NCI-H345 treated with DMSO at 0.1 percent for 48 hours (cell line): Measurements from ENCODE around the gene TMEM60.
"Not testable (repeated sequence)": the region's sequence is repeated elsewhere in the genome, so short reads cannot be mapped to it uniquely, and the experiment has no call there.

ENCODE experiments used
- DNase-seq: peaks from one replicate; lab custom pipeline; 2025; ENCODE audit not compliant: unreplicated experiment; lab: John Stamatoyannopoulos, UW

The TMEM60 gene

DNA sequence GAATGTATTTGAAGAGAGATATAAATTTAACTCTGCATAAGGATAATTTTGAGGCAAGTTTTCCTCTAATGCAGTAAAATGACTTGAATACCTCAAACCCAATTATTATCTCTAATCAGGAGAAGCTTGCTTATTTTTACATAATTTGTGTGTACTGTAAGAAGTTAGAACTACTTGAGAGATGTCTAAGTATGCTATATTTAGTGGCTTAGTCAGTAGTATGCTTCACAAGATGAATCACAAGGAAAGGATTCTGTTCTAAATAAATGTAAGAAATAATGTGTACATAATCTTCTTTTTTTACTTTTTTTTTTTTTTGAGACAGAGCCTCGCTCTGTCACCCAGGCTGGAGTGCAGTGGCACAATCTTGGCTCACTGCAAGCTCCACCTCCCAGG lies 14.1 kb upstream of the TMEM60 start:
- no peak for DNase-seq

DNA sequence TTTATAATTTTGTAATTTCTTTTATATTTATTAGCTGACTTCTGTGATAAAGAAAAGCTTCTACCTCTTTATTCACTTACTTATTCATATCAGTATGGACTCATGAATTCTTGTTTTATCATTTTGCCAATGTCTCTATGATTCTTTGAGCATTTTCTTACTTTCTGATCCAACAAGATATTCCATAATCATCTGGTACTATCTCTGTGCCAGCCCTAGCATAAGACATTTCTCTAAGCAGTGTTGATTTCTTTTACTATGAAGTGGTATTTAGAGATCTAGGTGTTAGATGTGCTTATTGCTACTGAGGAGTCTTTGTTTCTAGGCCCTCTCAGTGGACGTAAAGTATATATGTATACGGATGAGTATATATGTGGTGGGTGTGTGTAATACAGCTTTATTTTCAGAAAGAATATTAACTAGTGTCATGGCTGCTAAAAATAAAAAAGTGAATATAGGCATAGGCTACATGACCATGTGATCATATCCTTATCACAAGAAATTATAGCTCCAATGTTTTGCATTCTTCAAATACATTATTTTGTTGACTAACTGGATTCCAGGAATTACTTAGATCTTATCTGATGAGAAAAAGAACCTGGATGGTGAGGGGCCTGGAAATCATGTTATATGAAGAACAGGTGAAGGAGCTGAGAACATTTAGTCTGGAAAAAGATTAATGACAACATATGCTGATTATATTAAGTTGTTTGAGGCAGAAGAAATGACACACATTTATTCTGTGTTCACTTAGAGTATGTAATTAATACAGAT lies 13.5 kb upstream of the TMEM60 start:
- DNase-seq, result no peak

DNA sequence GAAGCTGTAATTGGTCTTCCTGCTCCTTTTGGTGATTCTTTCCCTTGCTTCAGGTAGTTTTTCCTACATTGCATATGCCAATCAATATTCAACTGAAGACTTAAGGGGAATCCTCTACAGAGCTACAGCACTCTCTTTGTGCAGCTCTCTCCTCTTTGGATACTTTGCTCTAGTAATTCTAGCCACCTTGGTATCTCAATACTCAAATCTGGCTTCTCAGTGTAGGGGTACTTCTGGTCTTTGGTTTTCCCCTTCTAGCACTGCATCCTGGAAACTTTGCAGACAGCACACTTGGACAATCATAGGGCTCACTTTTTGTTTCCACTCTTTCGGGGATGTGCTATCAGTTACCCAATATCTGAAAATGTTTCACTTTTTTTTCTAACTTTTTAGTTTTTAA lies 10.3 kb upstream of the TMEM60 start:
- DNase-seq, result no peak

DNA sequence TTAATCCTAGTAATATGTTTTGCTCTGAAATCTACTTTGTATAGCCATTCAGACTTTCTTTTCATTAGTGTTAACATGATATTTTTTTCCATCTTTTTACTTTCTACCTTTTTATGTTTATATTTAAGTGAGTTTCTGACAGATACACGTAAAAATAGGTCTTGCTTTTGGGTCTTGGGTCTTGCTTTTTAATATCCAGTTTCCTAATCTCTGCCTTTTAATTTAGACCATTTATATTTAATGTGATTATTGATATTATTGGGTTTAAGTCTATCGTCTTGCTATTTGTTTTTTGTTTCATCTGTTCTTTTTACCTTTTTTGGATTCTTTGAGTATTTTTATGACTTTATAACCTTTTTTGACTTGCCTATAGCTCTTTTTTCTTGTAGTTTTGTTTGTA lies 8.2 kb upstream of the TMEM60 start:
- DNase-seq, result no peak

DNA sequence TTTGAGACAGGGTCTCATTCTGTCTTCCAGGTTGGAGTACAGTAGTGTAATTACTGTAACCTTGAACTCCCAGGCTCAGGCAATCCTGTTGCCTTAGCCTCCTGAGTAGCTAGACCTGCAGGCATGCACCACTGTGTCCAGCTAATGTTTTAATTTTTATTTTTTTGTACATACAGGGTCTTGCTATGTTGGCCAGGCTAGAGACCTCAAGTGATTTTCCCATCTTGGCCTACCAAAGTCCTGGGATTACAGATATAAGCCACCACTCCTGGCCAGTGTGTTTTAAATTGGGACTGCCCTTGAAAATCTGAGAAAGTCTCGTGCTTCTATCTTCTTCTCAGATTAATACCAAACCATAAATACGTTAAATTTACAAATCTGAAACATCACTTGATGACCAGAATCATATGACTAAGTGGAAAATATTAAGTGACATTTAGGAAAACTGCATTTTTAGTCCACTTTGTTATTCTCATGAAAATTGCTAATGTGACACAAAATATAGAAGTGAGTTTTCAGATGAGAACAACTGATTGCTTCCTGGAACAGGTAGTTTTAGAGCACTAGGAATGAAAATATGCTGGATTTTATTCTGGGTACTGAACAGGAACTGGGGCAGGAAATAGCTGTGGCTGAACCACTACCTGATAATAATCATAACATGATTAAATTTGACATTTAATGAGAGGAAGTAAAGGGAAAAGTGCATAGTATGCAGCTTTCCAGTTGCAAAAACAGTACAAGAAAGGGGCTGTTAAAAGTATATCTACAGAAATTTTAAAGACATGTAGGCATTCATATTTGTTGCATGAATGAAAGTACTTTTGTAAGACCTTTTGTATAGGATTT lies 4.5 kb upstream of the TMEM60 start:
- DNase-seq, result no peak

DNA sequence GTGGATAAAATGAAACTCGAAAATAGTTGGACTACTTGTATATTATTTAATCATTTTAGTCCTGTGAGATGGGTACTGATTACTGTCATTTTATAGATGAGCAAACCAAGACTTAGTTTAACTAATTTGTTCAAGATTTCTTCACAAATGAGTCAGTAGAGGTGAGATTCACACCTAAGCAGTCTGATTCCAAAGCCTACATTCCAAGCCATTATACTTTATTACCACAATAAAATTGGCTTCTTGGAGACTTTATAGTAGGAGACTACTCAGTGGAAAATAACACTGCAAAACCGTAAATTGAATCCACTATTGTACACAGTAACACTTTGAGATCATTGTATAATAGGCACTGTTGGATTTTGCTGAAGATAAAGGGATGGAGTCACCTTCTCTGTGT lies 2.5 kb upstream of the TMEM60 start:
- no peak for DNase-seq

DNA sequence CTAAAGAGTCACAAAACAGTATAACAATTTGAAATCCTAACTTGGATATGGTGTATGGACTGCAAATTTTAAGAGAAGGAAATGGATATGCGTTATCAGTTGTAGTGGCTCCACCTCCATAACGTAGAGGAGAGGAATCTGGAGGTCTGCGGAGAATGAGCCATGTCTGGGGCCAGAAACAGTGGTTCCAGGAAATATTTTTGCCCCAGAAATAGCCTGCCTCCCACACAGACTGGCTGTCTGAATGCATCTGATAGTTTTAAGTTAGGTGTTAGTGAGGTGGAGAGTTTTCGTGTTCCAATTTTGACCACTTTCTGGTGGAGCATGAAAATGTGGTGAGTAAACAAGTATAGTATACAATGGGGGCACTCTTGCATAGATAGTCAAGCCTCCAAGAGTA lies 1.9 kb upstream of the TMEM60 start:
- no peak for DNase-seq

DNA sequence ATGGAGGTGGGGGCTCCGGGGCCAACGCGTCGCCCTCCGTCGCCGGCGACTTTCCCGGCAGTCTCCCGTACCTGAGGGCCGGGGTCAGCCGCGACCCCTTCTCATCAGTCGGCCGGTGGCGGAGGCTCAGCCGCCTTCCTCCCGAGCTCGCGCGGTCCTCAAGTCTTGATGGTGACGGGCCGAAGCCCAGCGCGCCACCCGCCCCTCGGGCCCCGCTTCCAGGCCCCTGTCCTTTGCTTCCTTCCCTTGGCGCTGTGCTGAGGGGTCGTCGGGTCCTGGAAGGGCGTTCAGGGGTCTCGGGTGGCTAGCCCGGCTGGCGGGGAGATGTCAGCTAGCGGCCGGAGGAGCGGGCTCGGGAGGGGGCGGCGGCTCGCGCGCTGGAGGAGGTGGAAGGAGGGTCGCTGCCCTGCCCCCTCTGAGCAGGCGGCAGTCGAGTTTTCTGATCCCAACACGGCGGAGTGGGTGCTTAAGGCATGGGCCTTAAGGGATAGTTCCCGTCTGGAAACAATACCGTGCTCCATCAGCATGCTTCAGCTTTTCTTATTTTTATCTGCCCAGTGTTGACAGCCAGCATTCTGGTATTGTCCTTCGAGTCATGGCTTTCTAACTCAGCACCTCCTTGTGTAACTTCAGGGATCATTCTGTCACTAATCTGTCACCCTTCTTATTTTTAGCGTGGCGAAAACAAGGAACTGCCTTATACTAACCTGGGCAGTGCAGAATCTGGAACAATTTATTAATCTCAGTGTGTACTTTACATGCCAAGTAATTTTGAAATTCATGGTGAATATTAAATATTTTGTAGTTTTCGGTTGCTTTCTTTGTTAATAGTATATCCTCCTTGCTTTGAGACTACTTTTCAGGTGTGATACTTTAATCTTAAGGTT lies 1.1 kb upstream of the TMEM60 start:
- no peak for DNase-seq

DNA sequence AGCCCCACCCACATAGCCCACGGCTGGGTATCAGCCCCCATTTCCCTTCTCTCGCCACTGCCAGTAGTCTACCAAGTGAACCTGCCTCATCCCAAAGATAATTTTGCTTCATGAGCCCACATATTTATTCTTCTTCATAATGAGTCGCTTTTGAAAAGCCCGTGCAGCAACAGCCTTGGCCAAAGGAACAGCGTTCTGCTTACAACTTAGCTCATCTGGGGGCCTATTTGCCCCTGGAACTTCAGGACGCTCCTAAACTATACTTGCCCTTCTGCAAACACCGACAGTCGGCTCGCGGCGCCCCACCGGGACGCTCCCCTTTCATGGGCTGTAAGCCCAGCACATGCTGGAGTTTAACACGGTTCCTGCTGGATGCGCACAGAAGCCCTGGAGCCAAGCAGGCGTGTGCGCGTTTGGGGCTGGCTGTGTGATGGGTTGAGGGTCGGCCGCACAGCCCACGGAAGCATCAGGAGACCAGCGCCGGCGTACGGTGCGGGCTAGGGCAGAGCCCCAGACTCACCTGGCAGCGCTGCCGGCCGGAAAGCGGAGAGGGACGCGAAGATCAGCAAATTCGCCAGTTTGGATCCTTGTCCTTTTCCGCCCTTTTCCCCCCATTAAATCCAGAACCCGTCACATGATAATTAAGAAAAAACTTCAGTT lies 370 bp downstream of the TMEM60 start:
- DNase-seq, result no peak

DNA sequence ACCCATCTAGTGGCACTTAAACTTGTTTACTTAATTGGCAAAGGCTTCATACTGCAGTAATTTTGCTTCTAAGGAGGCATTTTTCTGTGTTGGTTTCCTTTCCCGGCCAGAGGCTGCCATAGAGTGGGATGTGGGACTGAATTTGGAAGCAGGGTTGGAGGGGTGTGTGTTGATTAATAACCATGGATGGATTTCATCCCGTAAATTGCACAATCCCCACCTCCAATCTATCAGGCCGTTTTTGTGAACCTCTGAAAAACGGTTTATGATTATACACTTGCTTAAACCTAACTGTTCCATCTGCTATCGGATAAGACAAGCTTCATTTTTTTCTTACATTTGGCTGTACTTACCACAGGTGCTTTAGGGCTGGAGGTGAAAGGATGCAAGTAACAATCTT lies 1.3 kb downstream of the TMEM60 start:
- no peak for DNase-seq

DNA sequence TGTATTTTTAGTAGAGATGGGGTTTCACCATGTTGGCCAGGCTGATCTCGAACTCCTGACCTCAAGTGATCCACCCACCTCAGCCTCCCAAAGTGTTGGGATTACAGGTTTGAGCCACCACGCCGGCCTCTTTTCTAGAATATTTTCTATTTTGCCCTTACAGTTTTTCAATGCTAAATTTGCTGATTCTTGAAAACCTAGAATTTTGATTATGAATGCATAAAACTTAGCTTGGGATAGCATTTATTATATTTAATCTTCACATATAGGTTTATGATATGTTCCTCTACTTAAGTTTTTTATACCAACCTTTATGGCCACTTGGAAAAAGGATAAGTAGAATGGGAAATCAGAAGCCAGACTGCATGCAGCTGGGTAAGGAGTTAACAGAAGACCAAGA lies 2.1 kb downstream of the TMEM60 start:
- DNase-seq, result no peak

DNA sequence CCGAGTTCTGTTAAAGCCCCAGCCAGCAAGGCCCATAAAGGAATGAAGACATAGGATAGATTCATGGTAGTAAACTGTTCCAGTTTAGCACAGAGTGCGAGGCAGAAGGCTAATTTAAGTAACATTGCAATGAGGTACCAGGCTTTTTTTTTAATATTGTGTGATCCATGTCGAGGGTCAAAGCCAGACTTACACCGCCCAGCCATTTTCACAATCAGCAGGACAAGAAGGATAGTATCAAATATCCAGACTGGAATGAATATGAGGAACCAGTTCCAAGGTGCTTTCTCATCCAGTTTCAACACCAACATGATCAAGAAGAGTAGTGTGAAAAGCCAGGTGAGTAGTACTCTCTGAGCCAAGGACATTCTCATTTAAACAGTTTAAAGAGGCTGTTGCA lies 4.2 kb downstream of the TMEM60 start:
- no peak for DNase-seq

DNA sequence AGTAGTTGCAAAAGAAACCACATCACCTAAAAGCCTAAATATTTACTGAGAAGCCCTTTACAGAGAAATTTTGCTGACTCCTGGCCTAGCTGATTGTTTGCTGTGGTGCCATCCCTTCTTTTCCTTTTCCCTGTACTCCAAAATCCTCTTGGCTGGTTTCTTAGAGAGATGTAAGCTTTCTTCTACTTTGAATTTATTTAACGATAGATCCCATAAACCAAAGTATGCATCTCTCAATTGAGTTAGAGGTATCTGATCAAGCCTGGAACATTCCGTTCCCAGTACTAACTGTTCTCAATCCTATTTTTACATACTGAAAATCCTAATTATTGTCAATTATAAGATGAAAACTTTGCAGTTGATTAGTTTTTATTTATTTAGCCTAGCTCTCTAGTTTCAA lies 6.3 kb downstream of the TMEM60 start:
- no peak for DNase-seq

DNA sequence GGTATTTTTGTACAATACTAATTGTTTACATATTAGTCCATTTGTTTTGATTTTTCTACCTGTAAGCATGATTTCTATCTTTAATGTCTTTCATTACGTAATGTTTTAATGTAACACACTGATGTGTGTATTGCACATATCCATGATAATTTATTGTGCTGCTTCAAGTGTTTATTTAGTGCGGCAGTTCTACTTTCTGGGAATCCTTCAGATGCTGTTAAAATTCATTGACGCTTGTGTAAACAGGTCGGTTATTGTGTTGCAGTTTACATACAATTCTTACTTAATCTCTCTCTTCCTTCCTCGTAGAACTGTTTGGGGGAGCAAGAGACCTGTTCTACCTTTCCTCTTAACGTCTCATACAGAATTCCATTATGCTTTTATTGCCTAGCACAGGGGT lies 6.9 kb downstream of the TMEM60 start:
- DNase-seq, result peak; percentile 36

DNA sequence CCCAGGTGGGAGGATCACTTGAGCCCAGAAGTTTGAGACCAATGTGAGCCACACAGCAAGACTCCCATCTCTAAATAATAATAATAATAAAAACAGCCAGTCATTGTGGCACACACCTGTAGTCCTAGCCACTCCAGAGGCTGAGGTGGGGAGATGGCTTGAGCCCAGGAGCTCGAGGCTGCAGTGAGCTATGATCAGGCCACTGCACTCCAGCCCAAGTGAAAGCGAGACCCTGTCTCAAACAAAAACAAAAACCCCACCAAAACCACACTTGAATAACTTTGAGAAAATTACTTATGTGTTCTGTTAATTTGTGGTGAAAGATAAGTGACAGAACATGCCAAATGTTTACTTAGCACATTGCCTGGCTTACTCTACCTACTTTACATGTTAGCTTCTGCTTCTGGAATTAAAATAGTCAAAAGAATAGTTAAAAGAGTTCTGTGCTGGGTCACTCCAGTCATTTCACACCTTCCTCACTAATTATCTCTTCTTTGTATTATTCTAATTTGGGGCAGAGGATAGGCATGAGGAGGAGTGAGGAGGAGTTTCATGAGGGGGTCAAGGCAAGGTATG lies 9.8 kb downstream of the TMEM60 start:
- DNase-seq, result no peak

DNA sequence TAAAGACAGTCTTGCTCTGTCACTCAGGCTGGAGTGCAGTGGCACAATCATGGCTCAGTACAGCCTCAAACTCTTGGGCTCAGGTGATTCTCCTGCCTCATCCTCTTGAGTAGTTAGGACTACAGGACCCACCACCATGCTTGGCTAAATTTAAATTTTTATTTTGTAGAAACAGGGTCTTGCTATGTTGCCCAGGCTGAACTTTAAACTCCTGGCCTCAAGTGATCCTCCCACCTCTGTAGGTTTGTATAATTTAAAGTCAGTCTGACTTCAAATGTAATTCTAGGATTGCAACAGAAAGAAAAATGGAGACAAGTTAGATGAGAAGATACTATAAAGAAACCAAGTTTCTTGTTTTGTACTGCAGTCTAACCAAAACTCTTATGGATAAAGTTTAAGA lies 11.5 kb downstream of the TMEM60 start:
- no peak for DNase-seq

DNA sequence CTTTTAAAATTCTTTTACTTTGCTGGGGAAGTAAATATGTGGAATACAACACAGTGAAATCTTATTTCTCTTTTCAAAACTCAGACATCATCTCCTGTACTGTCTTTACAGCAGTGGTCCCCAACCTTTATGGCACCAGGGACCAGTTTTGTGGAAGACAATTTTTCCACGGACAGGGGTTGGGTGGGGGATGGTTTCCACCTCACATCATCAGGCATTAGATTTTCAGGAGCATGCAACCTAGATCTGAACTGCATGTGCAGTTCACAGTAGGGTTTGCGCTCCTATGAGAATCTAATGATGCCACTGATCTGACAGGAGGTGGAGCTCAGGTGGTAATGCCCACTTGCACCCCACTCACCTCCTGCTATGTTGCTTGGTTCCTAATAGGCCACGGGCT lies 12.2 kb downstream of the TMEM60 start:
- DNase-seq, result no peak

DNA sequence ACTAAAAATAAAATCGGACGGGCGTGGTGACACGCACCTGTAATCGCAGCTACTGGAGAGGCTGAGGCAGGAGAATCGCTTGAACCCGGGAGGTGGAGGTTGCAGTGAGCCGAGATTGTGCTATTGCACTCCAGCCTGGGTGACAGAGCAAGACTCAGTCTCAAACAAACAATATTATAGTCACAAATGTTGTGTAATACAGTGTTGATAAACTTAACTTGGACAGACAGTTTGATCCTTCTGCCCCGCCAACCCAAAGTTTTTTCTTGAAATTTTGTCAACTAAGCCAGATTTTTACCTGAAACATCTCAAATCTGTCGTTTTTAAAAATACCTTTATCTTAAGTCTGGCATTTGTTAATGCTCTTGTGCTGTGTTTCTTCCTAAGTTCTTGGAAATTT lies 13.8 kb downstream of the TMEM60 start:
- DNase-seq, result not testable (repeated sequence)

DNA sequence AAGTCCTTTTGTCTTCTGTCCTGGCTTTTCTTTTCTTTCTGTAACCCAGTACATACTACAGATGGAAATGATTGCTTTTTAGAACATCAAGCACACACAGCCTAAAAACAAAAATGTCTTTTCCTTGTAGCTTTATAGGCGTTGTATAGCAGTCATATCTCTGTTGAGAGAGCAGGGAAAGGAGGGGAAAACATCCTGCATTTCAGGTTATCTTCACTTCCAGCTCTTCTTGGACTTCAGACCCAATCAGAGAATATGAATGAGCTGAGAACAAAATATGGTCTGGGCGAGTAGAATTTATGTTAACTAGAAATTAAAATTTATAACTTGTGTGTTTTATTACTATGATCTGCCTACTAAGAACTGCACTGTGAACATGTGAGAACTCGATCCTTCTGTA lies 14.7 kb downstream of the TMEM60 start:
- no peak for DNase-seq

DNA sequence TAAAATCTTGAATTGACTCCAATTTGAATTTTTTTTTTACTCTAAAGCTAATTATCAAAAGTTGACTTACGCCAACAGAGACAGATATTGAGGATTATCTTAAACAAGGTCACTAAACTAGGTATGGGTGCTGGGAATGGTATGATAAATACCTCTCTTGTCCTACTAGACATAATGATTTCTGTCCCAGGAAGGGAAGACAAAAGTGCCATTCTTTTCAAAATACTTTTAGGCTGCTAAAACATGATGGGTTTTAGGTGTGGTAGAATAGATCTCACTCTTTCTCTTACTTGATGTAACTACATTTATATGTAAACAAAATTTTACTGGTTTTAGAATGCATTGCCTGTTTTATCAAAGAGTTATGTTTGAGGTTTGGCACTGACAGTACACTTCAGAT lies 15.1 kb downstream of the TMEM60 start:
- DNase-seq, result no peak

DNA sequence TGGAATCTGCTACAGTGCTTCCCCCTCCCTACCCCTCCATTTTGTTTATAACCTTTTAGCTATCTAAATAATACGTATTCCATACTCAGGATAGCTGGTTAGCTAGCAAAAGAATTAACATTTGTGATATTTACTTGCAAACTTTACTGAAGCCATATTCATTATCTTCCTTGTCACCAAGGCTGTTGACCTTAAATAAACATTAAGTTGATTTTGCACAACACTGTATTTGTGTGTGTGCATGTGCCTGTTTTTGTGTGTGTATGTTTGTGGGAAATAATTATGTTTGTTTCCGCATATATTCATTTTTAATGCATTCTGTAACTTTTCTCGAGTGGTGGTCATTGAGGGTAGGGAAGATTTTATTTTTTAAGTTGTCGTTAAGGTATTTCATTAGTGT lies 15.9 kb downstream of the TMEM60 start:
- no peak for DNase-seq
